GM23338 (cell line): Measurements from ENCODE around the gene PRRX1. TPM values are rescaled to one million over a fixed set of nuclear protein-coding genes. Genes with fewer than 3 reads are reported as not detected.

Source experiments
- ATAC-seq: fragments of 200-7000 bp; cut with Tn5 transposase; 3 replicates; pipeline ENCODE4 v1.9.1; 2020
- DNase-seq: peaks from one replicate; pipeline ENCODE4 v3.0.0-alpha.2; 2015; ENCODE audit warnings: low spot score
- H2AFZ ChIP-seq: fragments of 200-600 bp; sonication (generic); 2 replicates; pipeline ENCODE4 v1.8.0; 2016; ENCODE audit warnings: antibody characterized with exemption, mild to moderate bottlenecking, moderate library complexity
- H3F3A ChIP-seq: fragments of 200-600 bp; sonication (generic); replicated peaks from 2 replicates; pipeline ENCODE4 v1.8.0; 2017; ENCODE audit warnings: antibody characterized with exemption, mixed run types, low read depth
- H3K27ac ChIP-seq: fragments of 200-600 bp; sonication (generic); 2 replicates; pipeline ENCODE4 v1.6.1; 2016; ENCODE audit warnings: low read depth
- H3K27me3 ChIP-seq: fragments of 200-600 bp; sonication (generic); 2 replicates; pipeline ENCODE4 v1.8.0; 2016; ENCODE audit warnings: mild to moderate bottlenecking, mixed run types, moderate library complexity; ENCODE audit not compliant: insufficient read depth
- H3K36me3 ChIP-seq: fragments of 200-600 bp; sonication (generic); 2 replicates; pipeline ENCODE4 v1.8.0; 2016; ENCODE audit warnings: mild to moderate bottlenecking; ENCODE audit not compliant: insufficient read depth
- H3K4me1 ChIP-seq: fragments of 200-600 bp; sonication (generic); 2 replicates; pipeline ENCODE4 v1.8.0; 2016; ENCODE audit warnings: mild to moderate bottlenecking, moderate library complexity; ENCODE audit not compliant: insufficient read depth
- H3K4me2 ChIP-seq: fragments of 200-600 bp; sonication (generic); 2 replicates; pipeline ENCODE4 v1.7.1; 2017; ENCODE audit warnings: mixed run types
- H3K4me3 ChIP-seq: fragments of 200-600 bp; sonication (generic); 2 replicates; pipeline ENCODE4 v1.6.1; 2016; ENCODE audit warnings: mixed run types
- H3K79me2 ChIP-seq: fragments of 200-600 bp; sonication (generic); replicated peaks from 2 replicates; pipeline ENCODE4 v1.8.0; 2017; ENCODE audit warnings: mild to moderate bottlenecking; ENCODE audit not compliant: insufficient read depth
- H3K9me2 ChIP-seq: fragments of 200-600 bp; sonication (generic); 2 replicates; pipeline ENCODE4 v1.8.0; 2017; ENCODE audit not compliant: insufficient read depth
- H4K20me1 ChIP-seq: fragments of 200-600 bp; sonication (generic); replicated peaks from 2 replicates; pipeline ENCODE4 v1.8.0; 2017; ENCODE audit warnings: mild to moderate bottlenecking; ENCODE audit not compliant: insufficient read depth
- H3K27ac Mint-ChIP-seq: 2 replicates; pipeline ENCODE4 v1.8.0; 2020; ENCODE audit warnings: inconsistent platforms, mild to moderate bottlenecking, moderate library complexity, mixed read lengths
- H3K27me3 Mint-ChIP-seq: 3 replicates; pipeline ENCODE4 v1.8.0; 2022; ENCODE audit warnings: low read depth, mild to moderate bottlenecking, moderate library complexity, mixed read lengths, inconsistent platforms; ENCODE audit not compliant: insufficient read depth, poor library complexity
- H3K36me3 Mint-ChIP-seq: 3 replicates; pipeline ENCODE4 v1.8.0; 2021; ENCODE audit warnings: low read depth, mild to moderate bottlenecking, inconsistent platforms, moderate library complexity, mixed read lengths
- H3K4me1 Mint-ChIP-seq: 3 replicates; pipeline ENCODE4 v1.8.0; 2020; ENCODE audit warnings: mild to moderate bottlenecking, inconsistent platforms, mixed read lengths
- H3K4me3 Mint-ChIP-seq: 3 replicates; pipeline ENCODE4 v1.8.0; 2021; ENCODE audit warnings: moderate library complexity, mild to moderate bottlenecking, inconsistent platforms, mixed read lengths
- H3K9me3 Mint-ChIP-seq: 3 replicates; pipeline ENCODE4 v1.8.0; 2020; ENCODE audit warnings: moderate library complexity, mild to moderate bottlenecking, inconsistent platforms, mixed read lengths
- CREB1 ChIP-seq: fragments of 250-450 bp; sonication (Bioruptor Pico); IDR thresholded peaks from 2 replicates; pipeline ENCODE4 v1.5.0; 2020; ENCODE audit warnings: low read depth, mild to moderate bottlenecking, moderate library complexity
- CTCF ChIP-seq, 2 experiments: fragments of 200-600 bp in 1 of 2; sonication (generic) in 1 of 2; conservative IDR thresholded peaks; 2 replicates each; pipeline versions ENCODE4 v1.5.1 to v1.6.1; 2016 to 2017; ENCODE audit warnings: antibody characterized with exemption in 2 of 2, low read depth in 2 of 2, mild to moderate bottlenecking in 2 of 2, moderate library complexity in 1 of 2
- EZH2phosphoT487 ChIP-seq: fragments of 200-600 bp; sonication (generic); IDR thresholded peaks from one replicate; pipeline ENCODE4 v1.8.1; 2018; ENCODE audit warnings: antibody characterized with exemption; ENCODE audit not compliant: unreplicated experiment
- JUNB ChIP-seq: IDR thresholded peaks from one replicate; pipeline ENCODE4 v1.6.1; 2016; ENCODE audit warnings: antibody characterized with exemption; ENCODE audit not compliant: unreplicated experiment
- NANOG ChIP-seq: IDR thresholded peaks from 2 replicates; pipeline ENCODE4 v1.6.1; 2016; ENCODE audit warnings: antibody characterized with exemption, borderline replicate concordance
- polyA plus RNA-seq: library from polyadenylated mRNA; unstranded; fragments of >200 nt; fragmentation: Nextera tagmentation; extraction: Ambion mirVana; gene quantifications from 2 replicates; pipeline ENCODE4 v1.2.1, GENCODE V29; 2016
- total RNA-seq: library from RNA; depleted of rRNA; stranded (reverse); fragments of >200 nt; shearing (Covaris generic); gene quantifications from 2 replicates; pipeline ENCODE4 v1.2.3, GENCODE V29; 2014
- TF ChIP-seq, protein P1 (sequence below): fragments of 250-450 bp; sonication (Bioruptor Pico); IDR thresholded peaks from 2 replicates; pipeline ENCODE4 v1.5.0; 2020; ENCODE audit warnings: mild to moderate bottlenecking, moderate library complexity

The PRRX1 gene
- total and polyA plus RNA-seq, 2 experiments from 2014 or later: 0.58 TPM; not detected in 1

GRCh38 chr1:170697316-170697715 lies 33.4 kb downstream of the PRRX1 start:
- no peak overlapping the region for H2AFZ ChIP-seq
- no peak overlapping the region for H3K4me3 ChIP-seq

More at GRCh38 chr1:170697316-170697715, 33.4 kb downstream of the PRRX1 start:
- Histone ChIP-seq H3K27ac (no peak overlapping the region), H3K4me1 (peaks cover 12% of the 10 kb centered on the region), H3K79me2 (no peaks in the 10 kb centered on the region), H3K9me2 (no peaks in the 10 kb centered on the region), H4K20me1 (no peaks in the 10 kb centered on the region), H3K4me2 (no peak overlapping the region), H3K36me3 (no peaks in the 10 kb centered on the region), H3K27me3 (no peaks in the 10 kb centered on the region), H3F3A (no peaks in the 10 kb centered on the region)
- Mint-ChIP-seq H3K4me1 (peaks cover 7% of the 10 kb centered on the region; the same call in 1 of the 3 replicates), H3K27ac (no peak overlapping the region), H3K36me3 (no peaks in the 10 kb centered on the region), H3K4me3 (no peak overlapping the region), H3K9me3 (no peaks in the 10 kb centered on the region), H3K27me3 (no peaks in the 10 kb centered on the region)
- ATAC-seq (no peak), DNase-seq (no peak)
- TF ChIP-seq JUNB: no peak
- TF ChIP-seq EZH2phosphoT487: no peak
- TF ChIP-seq CTCF (conservative IDR thresholded peaks at IDR 0.05; ENCODE audit: low read depth in 2 of 2): no peak
- TF ChIP-seq, protein P1, sequence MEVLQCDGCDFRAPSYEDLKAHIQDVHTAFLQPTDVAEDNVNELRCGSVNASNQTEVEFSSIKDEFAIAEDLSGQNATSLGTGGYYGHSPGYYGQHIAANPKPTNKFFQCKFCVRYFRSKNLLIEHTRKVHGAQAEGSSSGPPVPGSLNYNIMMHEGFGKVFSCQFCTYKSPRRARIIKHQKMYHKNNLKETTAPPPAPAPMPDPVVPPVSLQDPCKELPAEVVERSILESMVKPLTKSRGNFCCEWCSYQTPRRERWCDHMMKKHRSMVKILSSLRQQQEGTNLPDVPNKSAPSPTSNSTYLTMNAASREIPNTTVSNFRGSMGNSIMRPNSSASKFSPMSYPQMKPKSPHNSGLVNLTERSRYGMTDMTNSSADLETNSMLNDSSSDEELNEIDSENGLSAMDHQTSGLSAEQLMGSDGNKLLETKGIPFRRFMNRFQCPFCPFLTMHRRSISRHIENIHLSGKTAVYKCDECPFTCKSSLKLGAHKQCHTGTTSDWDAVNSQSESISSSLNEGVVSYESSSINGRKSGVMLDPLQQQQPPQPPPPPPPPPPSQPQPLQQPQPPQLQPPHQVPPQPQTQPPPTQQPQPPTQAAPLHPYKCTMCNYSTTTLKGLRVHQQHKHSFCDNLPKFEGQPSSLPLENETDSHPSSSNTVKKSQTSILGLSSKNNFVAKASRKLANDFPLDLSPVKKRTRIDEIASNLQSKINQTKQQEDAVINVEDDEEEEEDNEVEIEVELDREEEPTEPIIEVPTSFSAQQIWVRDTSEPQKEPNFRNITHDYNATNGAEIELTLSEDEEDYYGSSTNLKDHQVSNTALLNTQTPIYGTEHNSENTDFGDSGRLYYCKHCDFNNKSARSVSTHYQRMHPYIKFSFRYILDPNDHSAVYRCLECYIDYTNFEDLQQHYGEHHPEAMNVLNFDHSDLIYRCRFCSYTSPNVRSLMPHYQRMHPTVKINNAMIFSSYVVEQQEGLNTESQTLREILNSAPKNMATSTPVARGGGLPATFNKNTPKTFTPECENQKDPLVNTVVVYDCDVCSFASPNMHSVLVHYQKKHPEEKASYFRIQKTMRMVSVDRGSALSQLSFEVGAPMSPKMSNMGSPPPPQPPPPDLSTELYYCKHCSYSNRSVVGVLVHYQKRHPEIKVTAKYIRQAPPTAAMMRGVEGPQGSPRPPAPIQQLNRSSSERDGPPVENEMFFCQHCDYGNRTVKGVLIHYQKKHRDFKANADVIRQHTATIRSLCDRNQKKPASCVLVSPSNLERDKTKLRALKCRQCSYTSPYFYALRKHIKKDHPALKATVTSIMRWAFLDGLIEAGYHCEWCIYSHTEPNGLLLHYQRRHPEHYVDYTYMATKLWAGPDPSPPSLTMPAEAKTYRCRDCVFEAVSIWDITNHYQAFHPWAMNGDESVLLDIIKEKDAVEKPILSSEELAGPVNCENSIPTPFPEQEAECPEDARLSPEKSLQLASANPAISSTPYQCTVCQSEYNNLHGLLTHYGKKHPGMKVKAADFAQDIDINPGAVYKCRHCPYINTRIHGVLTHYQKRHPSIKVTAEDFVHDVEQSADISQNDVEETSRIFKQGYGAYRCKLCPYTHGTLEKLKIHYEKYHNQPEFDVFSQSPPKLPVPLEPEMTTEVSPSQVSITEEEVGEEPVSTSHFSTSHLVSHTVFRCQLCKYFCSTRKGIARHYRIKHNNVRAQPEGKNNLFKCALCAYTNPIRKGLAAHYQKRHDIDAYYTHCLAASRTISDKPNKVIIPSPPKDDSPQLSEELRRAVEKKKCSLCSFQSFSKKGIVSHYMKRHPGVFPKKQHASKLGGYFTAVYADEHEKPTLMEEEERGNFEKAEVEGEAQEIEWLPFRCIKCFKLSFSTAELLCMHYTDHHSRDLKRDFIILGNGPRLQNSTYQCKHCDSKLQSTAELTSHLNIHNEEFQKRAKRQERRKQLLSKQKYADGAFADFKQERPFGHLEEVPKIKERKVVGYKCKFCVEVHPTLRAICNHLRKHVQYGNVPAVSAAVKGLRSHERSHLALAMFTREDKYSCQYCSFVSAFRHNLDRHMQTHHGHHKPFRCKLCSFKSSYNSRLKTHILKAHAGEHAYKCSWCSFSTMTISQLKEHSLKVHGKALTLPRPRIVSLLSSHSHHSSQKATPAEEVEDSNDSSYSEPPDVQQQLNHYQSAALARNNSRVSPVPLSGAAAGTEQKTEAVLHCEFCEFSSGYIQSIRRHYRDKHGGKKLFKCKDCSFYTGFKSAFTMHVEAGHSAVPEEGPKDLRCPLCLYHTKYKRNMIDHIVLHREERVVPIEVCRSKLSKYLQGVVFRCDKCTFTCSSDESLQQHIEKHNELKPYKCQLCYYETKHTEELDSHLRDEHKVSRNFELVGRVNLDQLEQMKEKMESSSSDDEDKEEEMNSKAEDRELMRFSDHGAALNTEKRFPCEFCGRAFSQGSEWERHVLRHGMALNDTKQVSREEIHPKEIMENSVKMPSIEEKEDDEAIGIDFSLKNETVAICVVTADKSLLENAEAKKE (CRISPR knock-in tag): no peak
- no peak for TF ChIP-seq CREB1
- no peak for TF ChIP-seq NANOG
